GM18873 (cell line): Measurements from ENCODE around the gene TK1.
"Not testable (repeated sequence)": the region's sequence is repeated elsewhere in the genome, so short reads cannot be mapped to it uniquely, and the experiment has no call there.

ENCODE experiments used
- ATAC-seq: cut with Tn5 transposase; IDR thresholded peaks from one replicate; pipeline ENCODE4 v1.9.1; 2021; ENCODE audit warnings: mild to moderate bottlenecking, moderate library complexity, moderate number of reproducible peaks; ENCODE audit not compliant: unreplicated experiment, low FRiP score

The TK1 gene

DNA sequence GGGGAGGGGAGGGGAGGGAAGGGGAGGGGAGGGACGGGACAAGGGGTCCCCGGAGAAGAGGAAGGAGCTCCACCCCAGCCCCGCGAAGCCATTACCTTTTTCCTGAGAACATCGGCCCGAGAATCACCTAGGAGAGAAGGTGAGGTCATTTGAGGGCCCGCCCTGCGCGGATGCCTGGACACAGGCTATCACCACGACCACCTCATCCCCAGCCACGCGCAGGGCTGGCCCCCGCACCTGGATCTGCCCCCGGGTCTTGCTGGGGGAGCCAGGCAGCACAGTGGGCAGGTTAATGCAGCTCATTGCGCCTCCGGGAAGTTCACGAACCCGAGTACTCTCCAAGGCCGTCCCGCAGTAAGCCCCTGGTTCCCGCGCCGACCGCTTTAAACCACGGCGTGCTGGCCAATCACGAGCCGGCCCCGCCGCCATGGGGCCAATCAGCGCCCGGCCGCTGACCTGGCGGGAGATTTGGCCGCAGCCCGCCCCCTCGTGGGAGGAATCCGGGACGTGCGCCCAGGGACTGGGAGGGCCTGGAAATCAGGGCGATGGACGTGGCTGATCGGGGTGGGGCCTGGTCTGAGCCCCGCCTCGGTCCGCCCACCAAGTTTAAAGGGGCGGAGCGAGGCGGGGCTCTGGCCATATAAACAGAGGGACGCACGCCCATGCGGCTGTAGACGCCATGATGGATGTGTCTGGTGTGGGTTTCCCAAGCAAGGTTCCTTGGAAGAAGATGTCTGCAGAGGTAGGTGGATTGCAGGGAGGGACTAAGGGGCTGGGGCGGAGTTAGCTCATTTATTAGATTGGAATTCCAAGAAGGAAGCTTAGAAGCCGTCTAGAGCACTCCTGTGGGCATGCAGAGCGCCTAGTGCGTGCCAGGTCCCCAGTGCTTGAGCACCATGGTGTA lies at the start of gene TK1, which contains the start of gene AFMID:
Gene TK1 (minus strand): TSS at position 361 of the 904 bp plus-strand sequence. CDS start 58 bp downstream, at position 303.
Gene AFMID (plus strand): TSS at position 671 of the 904 bp plus-strand sequence. CDS start 9 bp downstream, at position 680.
- peak; percentile 79 for ATAC-seq

DNA sequence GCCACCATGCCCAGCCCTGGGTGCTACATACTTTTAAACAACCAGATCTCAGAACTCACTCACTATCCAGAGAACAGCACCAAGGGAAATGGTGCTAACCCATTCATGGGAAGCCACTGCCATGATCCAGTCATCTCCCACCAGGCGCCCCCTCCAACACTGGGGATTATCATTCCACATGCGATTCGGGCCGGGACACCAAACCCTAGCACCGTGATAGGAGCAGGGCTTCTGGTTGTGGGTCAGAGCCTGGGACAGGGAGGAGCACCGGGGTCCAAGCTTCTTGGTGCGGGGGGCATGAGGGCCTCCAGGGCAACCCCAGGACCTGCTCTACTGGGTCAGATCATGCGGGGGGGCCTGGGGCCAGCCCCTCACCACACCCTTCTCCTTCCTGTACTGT lies 49.0 kb upstream of the TK1 start:
- ATAC-seq = no peak

DNA sequence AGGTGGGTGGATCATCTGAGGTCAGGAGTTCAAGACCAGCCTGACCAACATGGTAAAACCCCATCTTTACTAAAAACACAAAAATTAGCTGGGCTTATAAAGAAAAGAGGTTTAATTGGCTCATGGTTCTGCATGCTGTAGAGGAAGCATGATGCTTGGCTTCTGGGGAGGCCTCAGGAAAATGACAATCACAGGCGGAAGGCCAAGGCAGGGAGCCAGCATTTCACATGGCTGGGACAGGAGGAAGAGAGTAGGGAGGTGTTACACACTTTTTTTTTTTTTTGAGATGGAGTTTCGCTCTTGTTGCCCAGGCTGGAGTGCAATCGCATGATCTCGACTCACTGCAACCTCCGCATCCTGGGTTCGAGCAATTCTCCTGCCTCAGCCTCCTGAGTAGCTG lies 48.2 kb upstream of the TK1 start:
- ATAC-seq = not testable (repeated sequence)

GRCh38 chr17:78234261-78234865 lies 47.5 kb upstream of the TK1 start:
- no peak for ATAC-seq

DNA sequence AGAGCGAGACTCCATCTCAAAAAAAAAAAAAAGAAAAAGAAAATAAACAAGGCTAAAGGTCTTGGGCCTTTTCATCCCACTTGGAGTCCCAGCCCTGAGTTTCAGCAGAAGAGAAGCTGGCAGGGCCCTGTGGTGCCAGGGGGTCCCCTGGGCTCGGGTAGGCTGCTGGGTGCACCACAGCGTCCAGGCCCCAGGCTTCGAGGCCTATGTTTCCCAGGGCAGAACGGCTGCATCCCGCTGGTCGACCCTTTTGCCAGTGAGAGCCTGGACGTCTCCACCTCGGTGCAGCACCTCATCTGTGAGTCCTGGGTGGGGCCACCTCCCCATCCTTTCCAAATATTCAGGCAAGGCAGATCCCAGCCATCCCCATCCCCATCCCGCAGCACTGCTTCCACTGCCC lies 46.8 kb upstream of the TK1 start:
- ATAC-seq = no peak

DNA sequence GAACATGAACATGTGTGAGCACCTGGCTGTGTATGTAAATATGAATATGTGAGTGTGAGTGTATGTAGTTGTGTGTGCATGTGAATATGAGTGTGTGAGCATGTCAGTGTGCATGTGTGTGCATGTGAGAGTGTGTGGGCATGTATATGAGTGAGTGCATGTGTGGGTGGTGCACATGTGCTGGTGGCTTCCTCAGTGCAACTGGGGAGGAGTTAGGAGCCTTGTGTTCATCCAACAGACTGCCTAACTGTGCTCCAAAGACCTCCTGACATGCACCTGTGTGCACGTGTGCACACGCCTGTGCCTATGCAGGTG lies 46.0 kb upstream of the TK1 start:
- ATAC-seq = no peak

- no peak for ATAC-seq
Observed at GRCh38 chr17:78231991-78232858, 45.4 kb upstream of the TK1 start.

DNA sequence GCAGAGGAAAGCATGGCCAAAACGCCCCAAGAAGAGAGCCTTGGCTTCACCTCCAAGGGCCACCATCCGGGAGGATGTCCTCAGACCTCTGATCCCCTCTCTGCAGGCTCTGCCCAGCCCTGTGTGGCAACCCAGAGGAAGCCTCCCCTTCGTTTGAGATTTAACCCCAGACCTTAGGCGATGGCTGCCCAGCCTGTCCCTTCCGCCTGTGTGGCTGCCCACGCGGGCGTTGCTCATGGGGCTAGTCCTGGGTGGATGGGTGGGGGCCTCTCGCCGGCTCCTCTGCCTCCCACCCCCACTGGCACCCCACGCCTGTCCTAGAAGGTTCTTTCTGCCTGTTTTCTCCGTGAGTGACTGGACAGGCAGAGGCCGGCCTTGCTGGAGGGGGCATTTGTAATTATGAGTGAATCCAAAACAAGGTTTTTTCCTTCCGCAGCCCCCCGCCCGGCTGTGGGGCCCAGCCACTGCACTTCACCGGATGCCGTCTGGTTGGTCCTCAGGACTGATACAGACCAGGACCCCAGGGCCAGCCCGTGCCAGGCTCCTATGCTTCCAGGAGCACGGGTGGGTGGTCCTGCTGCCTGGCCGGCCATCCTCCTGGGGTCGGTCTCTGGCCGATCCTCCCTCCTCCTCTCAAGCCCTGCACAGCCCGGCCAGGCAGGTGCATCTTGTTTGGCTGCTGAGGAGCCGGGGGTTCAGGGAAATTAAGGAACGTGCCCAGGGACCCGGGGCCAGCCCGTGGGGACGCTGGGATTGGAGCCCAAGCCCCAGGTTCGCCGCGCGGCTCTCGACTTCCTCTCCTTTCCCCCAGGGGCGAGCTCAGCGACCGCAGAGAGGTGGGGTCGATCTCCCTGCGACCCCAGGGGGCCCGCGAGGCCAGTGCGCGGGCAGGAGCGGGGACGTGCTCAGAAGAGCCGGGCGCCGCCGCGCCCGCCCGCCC lies 44.4 kb upstream of the TK1 start, which contains the start of gene TMEM235:
Gene TMEM235 (plus strand): TSS at position 636 of the 940 bp plus-strand sequence. CDS start 393 bp downstream, outside the sequence.
- ATAC-seq = no peak

GRCh38 chr17:78230252-78230962 lies 43.6 kb upstream of the TK1 start:
- ATAC-seq = no peak

- ATAC-seq = no peak
Observed at GRCh38 chr17:78228176-78228575, 41.3 kb upstream of the TK1 start.

DNA sequence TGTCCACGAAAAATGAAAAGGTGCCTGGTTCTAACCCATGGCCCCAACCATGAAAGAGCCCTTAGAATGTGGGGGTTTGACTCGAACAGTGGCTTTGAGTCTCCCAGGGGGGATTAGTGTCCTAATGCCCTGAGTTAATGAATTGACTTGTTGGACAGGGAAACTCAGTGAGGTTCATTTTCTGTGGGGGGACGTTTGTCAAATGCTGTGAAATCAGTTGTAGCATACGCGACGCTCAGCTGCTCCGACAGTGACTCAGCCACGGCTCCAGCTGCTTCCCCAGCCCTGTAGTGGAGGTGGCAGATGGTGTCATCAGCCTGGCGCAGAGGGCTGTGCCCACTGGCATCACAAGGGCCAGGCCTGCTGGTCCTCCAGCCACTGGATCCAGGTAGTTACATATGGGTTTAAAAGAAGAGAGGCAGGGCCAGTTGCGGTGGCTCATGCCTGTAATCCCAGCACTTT lies 40.6 kb upstream of the TK1 start:
- no peak for ATAC-seq

DNA sequence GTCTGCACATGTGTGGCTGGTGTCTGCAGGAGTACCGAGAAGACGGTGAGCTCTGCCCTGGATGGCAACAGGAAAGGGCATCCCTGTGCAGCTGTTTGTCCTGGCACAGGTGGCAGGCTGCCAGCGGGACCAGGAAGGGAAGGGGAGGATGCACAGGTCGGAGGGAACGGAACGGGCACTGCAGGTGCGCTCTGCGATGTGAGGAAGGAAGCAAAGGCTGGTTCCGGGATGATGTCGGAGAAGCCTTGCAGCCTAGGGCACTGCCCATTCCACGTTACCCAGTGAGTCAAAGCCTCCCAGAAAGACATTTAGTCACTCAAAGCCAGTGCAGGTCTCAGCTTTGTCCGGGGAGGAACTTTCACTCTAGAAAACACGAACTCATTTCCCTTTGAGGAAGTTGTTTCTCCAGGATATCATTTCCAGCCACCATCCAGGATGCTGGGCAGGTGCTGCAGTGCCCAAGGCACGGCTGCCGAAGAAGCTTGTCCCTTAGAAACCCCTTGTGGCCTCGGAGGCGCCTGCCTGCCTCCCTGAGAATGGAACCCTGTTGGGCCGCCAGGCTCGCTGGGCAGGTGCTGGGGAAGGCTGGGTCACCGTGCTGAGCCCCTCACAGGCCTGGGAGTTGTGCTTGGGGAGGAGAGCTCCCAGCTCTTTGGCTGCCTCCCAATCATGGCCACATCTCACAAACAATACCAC lies 40.1 kb upstream of the TK1 start:
- no peak for ATAC-seq

DNA sequence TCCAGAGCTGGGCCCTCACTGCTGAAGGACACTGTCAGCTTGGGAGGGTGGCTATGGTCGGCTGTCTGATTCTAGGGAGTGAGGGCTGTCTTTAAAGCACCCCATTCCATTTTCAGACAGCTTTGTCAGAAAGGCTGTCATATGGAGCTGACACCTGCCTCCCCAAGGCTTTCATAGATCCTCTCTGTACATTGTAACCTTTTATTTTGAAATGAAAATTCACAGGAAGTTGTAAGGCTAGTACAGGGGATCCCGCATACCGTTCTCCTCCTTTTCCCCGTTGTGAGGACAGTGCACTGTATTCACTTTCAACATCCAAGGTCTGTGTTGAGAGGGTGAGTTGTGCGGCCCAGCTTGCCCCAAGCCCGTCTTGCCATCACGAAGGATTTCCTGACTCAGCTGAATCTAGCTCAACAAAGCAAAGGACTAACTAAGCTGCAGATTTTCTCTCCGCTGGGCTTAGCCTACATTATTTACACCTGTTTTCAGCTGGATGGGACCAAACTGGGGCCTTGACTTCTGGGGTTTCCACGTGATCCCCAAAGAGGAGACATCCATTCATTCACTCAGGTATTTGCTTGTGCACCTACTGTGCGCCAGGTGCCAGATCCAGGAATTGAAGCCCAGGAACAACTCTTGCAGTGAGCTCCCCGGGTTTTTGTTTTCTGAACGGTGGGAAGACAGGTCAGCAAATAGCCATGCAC lies 39.4 kb upstream of the TK1 start:
- no peak for ATAC-seq

GRCh38 chr17:78225088-78225865 lies 38.4 kb upstream of the TK1 start:
- ATAC-seq = no peak

GRCh38 chr17:78224231-78225087 lies 37.6 kb upstream of the TK1 start:
- no peak for ATAC-seq

DNA sequence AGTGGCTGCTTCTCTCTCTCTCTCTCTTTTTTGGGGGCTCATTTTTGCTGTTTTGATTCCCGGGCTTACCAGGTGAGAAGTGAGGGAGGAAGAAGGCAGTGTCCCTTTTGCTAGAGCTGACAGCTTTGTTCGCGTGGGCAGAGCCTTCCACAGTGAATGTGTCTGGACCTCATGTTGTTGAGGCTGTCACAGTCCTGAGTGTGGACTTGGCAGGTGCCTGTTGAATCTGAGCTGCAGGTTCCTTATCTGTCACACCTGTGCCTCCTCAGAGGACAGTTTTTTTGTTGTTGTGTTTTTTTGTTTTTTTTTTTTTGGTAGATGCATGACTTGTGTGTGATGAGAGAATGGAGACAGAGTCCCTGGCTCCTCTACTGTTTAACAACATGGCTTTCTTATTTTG lies 36.9 kb upstream of the TK1 start:
- no peak for ATAC-seq
